HG02610 (cell line): ENCODE results near the gene GNPDA1.
A peak's percentile ranks its signal among the peaks of the same experiment; 100 is the strongest.

Experiments used
- ATAC-seq: cut with Tn5 transposase; IDR thresholded peaks from one replicate; pipeline ENCODE4 v1.9.1; 2021; ENCODE audit warnings: mild to moderate bottlenecking, moderate library complexity; ENCODE audit not compliant: unreplicated experiment

GNPDA1 gene

GRCh38 chr5:141995656-141996055 lies 17.2 kb downstream of the GNPDA1 start:
- no peak for ATAC-seq

GRCh38 chr5:141994511-141995136 lies 18.2 kb downstream of the GNPDA1 start:
- no peak for ATAC-seq

- ATAC-seq: no peak
Observed at GRCh38 chr5:141992349-141992963, 20.4 kb downstream of the GNPDA1 start.

- no peak for ATAC-seq
Observed at GRCh38 chr5:141989720-141990119, 23.1 kb downstream of the GNPDA1 start.

- ATAC-seq: no peak
Observed at GRCh38 chr5:141986072-141986471, 26.8 kb downstream of the GNPDA1 start.

GRCh38 chr5:141982626-141983025 lies 30.2 kb downstream of the GNPDA1 start:
- no peak for ATAC-seq

GRCh38 chr5:141978389-141978788 lies 34.4 kb downstream of the GNPDA1 start:
- no peak for ATAC-seq

GRCh38 chr5:141976176-141976575 lies 36.7 kb downstream of the GNPDA1 start:
- ATAC-seq: no peak

GRCh38 chr5:141973871-141974595 lies 38.8 kb downstream of the GNPDA1 start:
- ATAC-seq: no peak

- peak; percentile 58 for ATAC-seq
Observed at GRCh38 chr5:141969783-141970771, 42.8 kb downstream of the GNPDA1 start.

- ATAC-seq: peak; percentile 94
Observed at GRCh38 chr5:141968914-141969608, 43.8 kb downstream of the GNPDA1 start, which contains the start of gene RNF14. RNF14 (plus strand) TSS chr5:141969105; CDS start chr5:141973589, 4,484 bp downstream.

- ATAC-seq: no peak
Observed at GRCh38 chr5:141966963-141967333, 45.9 kb downstream of the GNPDA1 start.

- no peak for ATAC-seq
Observed at GRCh38 chr5:141966275-141966962, 46.4 kb downstream of the GNPDA1 start.

GRCh38 chr5:141965071-141965470 lies 47.8 kb downstream of the GNPDA1 start:
- no peak for ATAC-seq

- no peak for ATAC-seq
Observed at GRCh38 chr5:141963701-141964100, 49.1 kb downstream of the GNPDA1 start.

GRCh38 chr5:141961466-141961865 lies 51.4 kb downstream of the GNPDA1 start:
- no peak for ATAC-seq

- ATAC-seq: peak; percentile 91
Observed at GRCh38 chr5:141960449-141961323, 52.1 kb downstream of the GNPDA1 start.

GRCh38 chr5:141960018-141960417 lies 52.8 kb downstream of the GNPDA1 start:
- no peak for ATAC-seq
